Measurements from ENCODE around the gene ACOT13.

Gene ACOT13

GRCh38 chr6:24672620-24673182 is 5.8 kb downstream of the ACOT13 start:
- no peak for TF ChIP-seq TCF12 (IDR thresholded peaks at IDR 0.05; ENCODE audit: low read depth)
- TF ChIP-seq MAX (IDR thresholded peaks at IDR 0.05), result no peak
- no peak for TF ChIP-seq CREB1 (IDR thresholded peaks at IDR 0.05; ENCODE audit: low read depth)
- TF ChIP-seq EP300 (IDR thresholded peaks at IDR 0.05; ENCODE audit: borderline replicate concordance), result no peak
- no peak for TF ChIP-seq YY1 (IDR thresholded peaks at IDR 0.05; ENCODE audit: low read depth)
- no peak for TF ChIP-seq CEBPB (IDR thresholded peaks at IDR 0.05)
- no peak for TF ChIP-seq RAD21 (IDR thresholded peaks at IDR 0.05; ENCODE audit: low read depth)
- TF ChIP-seq ZBTB7A (IDR thresholded peaks at IDR 0.05; ENCODE audit: low read depth), result no peak
- no peak for TF ChIP-seq TEAD4 (IDR thresholded peaks at IDR 0.05)
- TF ChIP-seq REST (IDR thresholded peaks at IDR 0.05; ENCODE audit: low read depth), result no peak
- no peak for TF ChIP-seq EGR1 (IDR thresholded peaks at IDR 0.05)
- no peak for TF ChIP-seq TAF1 (IDR thresholded peaks at IDR 0.05; ENCODE audit: low read depth)
- no peak for TF ChIP-seq FOXM1 (IDR thresholded peaks at IDR 0.05; ENCODE audit: borderline replicate concordance, low read depth)

GRCh38 chr6:24673625-24674024 is 6.7 kb downstream of the ACOT13 start:
- no peak for TF ChIP-seq MAX (IDR thresholded peaks at IDR 0.05)
- TF ChIP-seq FOXM1 (IDR thresholded peaks at IDR 0.05; ENCODE audit: borderline replicate concordance, low read depth), result no peak
- TF ChIP-seq RAD21 (IDR thresholded peaks at IDR 0.05; ENCODE audit: low read depth), result no peak
- TF ChIP-seq EP300 (IDR thresholded peaks at IDR 0.05; ENCODE audit: borderline replicate concordance), result no peak
- no peak for TF ChIP-seq EGR1 (IDR thresholded peaks at IDR 0.05)
- no peak for TF ChIP-seq TEAD4 (IDR thresholded peaks at IDR 0.05)
- no peak for TF ChIP-seq REST (IDR thresholded peaks at IDR 0.05; ENCODE audit: low read depth)
- no peak for TF ChIP-seq ZBTB7A (IDR thresholded peaks at IDR 0.05; ENCODE audit: low read depth)
- no peak for TF ChIP-seq CEBPB (IDR thresholded peaks at IDR 0.05)
- TF ChIP-seq NFIC (IDR thresholded peaks at IDR 0.05), result no peak
- TF ChIP-seq CREB1 (IDR thresholded peaks at IDR 0.05; ENCODE audit: low read depth), result no peak

- TF ChIP-seq REST (IDR thresholded peaks at IDR 0.05; ENCODE audit: low read depth), result no peak
- TF ChIP-seq NFIC (IDR thresholded peaks at IDR 0.05), result no peak
- no peak for TF ChIP-seq CREB1 (IDR thresholded peaks at IDR 0.05; ENCODE audit: low read depth)
- no peak for TF ChIP-seq TCF12 (IDR thresholded peaks at IDR 0.05; ENCODE audit: low read depth)
- TF ChIP-seq TAF1 (IDR thresholded peaks at IDR 0.05; ENCODE audit: low read depth), result no peak
- TF ChIP-seq ZBTB7A (IDR thresholded peaks at IDR 0.05; ENCODE audit: low read depth), result no peak
- TF ChIP-seq YY1 (IDR thresholded peaks at IDR 0.05; ENCODE audit: low read depth), result no peak
- no peak for TF ChIP-seq FOXM1 (IDR thresholded peaks at IDR 0.05; ENCODE audit: borderline replicate concordance, low read depth)
- TF ChIP-seq MAX (IDR thresholded peaks at IDR 0.05), result no peak
- no peak for TF ChIP-seq USF1 (IDR thresholded peaks at IDR 0.05)
- TF ChIP-seq CEBPB (IDR thresholded peaks at IDR 0.05), result no peak
- TF ChIP-seq RAD21 (IDR thresholded peaks at IDR 0.05; ENCODE audit: low read depth), result no peak
- no peak for TF ChIP-seq EGR1 (IDR thresholded peaks at IDR 0.05)
- no peak for TF ChIP-seq EP300 (IDR thresholded peaks at IDR 0.05; ENCODE audit: borderline replicate concordance)
These were observed 13.7 kb downstream of the ACOT13 start for GRCh38 chr6:24680582-24680981.

- TF ChIP-seq TEAD4 (IDR thresholded peaks at IDR 0.05) (no peak), RAD21 (IDR thresholded peaks at IDR 0.05; ENCODE audit: low read depth) (no peak), FOXM1 (IDR thresholded peaks at IDR 0.05; ENCODE audit: borderline replicate concordance, low read depth) (no peak), NFIC (IDR thresholded peaks at IDR 0.05) (no peak), REST (IDR thresholded peaks at IDR 0.05; ENCODE audit: low read depth) (no peak), YY1 (IDR thresholded peaks at IDR 0.05; ENCODE audit: low read depth) (no peak), USF1 (IDR thresholded peaks at IDR 0.05) (no peak), CEBPB (IDR thresholded peaks at IDR 0.05) (no peak)
These were observed 16.7 kb downstream of the ACOT13 start for GRCh38 chr6:24683297-24684296.

All from Ishikawa (cell line).